ENCODE results near the gene PDE4D.

The PDE4D gene

GRCh38 chr5:58937031-58937681 lies 956.4 kb downstream of the PDE4D start:
- DNase-seq = no peak

- DNase-seq = no peak
These were observed 958.9 kb downstream of the PDE4D start for GRCh38 chr5:58934629-58935097.

GRCh38 chr5:58933891-58934628 lies 959.5 kb downstream of the PDE4D start:
- no peak for DNase-seq

GRCh38 chr5:58932057-58932612 lies 961.4 kb downstream of the PDE4D start:
- DNase-seq = no peak

- DNase-seq = no peak
These were observed 963.0 kb downstream of the PDE4D start for GRCh38 chr5:58930520-58930919.

DNA sequence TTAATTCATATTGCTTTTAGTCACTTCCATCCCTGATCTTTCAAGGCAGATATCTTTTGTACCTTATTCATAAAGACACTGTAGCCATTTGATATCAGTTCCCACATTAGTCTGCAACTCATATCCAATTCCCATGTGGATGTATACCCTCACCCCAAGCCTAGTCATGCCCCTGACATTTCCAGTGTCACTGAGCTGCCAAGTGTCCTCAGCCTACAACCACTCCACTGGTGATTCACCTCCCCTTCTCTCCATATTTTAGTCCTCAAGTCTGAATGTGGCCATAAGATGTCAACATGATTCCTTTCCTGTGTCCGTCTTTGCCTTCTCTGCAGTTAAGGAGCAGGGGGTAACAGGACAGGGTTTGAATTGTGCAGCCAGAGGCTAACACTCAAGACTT lies 963.8 kb downstream of the PDE4D start:
- no peak for DNase-seq

DNA sequence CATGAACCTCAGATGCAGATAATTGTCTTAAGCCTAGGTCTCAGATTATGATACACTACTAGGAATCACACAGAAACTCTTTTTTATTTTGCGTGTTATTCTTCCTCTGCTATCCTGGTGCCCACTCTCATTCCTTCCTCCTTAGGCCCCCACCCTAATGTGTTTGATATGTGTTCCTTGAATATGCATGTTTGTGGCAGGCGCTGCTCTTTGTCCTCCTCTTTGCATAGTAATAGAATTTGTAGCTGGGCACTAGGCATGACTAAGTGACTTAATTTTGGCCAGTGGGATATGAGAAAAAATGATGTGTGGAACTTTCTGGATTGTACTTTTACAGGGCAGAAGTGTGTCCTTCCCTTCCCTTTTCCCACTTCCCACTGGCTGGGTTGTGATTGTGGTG lies 965.6 kb downstream of the PDE4D start:
- no peak for DNase-seq

GRCh38 chr5:58927181-58927580 lies 966.3 kb downstream of the PDE4D start:
- DNase-seq = no peak

GRCh38 chr5:58926541-58926935 lies 967.0 kb downstream of the PDE4D start:
- no peak for DNase-seq

- DNase-seq = no peak
These were observed 967.6 kb downstream of the PDE4D start for GRCh38 chr5:58925627-58926540.

GRCh38 chr5:58924306-58924705 lies 969.2 kb downstream of the PDE4D start:
- no peak for DNase-seq

DNA sequence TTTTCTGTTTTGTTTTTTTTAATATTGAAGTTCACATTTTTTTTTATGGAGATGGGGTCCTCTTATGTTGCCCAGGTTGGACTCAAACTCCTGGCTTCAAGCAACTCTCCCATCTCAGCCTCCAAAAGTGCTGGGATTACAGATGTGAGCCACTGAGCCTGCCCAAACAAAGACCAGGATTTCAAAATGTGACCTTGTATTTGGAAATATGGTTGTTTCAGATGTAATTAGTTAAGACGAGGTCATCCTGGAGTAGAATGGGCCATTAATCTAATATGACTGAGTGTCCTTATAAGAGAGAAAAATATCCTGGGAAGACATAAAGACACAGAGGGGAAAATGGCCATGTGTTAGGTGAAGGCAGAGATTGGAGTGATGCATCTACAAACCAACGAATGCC lies 970.2 kb downstream of the PDE4D start:
- no peak for DNase-seq

DNA sequence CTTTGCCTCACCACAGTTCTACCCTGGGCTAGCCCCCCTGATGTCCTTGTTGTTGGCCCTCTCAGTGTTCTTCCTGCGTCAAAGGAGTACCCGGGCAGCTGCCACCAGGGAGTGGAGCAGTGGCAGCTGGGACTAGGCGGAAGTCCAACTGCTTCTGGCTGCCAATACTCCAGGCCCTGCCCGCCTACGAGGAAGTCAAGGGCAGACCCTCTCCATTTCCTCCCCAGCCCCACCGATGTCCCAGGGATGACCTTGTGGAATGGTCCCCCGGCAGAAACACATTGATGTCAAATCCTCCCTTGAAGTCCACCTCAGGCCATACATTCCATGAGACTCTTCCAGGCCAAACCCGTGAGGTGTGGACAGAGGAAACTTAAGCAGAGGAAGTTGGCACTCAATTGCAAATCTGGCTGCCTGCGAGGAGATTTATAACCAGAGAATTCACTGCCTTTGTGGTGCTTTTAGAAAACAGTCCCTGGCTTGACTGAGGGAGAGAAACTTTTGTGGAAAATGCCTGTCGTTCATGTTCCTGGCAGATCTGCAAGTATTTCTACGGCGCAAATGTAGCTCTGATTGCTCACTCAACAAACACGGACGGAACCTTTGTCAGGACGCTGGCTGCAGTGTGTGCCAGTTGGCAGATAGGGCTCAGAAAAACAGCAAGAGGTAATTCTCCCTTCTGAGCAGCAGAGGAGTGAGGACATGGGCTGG lies 970.9 kb downstream of the PDE4D start:
- DNase-seq = no peak

DNA sequence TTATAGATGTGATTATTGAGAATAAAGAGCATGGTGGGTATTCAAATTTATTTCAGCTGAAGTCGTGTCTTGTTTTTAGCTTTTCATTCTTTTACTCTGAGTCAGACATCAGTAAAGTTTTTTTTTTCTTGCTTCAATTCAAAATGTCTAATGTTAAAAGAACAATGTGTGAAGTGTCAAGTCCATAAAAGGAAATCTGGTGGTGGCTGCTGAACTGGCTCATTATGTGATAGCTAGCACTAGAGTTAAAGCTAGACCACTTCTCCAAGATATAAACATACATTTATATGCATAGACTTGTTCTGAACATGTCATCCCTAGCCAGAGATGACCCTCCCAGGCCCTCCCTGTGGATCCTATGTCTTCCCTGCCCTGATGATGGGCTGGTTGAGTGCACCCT lies 972.4 kb downstream of the PDE4D start:
- DNase-seq = no peak

- no peak for DNase-seq
These were observed 973.7 kb downstream of the PDE4D start for GRCh38 chr5:58919833-58920232.

All from retina (tissue), 1 donor.